NAMALWA (cell line): ENCODE data around the gene MOCOS.

ENCODE experiments used
- DNase-seq: peaks from one replicate; pipeline ENCODE4 v3.0.0-alpha.2; 2015; ENCODE audit warnings: low spot score

Gene MOCOS

GRCh38 chr18:36305375-36305774 lies 118.1 kb downstream of the MOCOS start:
- no peak for DNase-seq

GRCh38 chr18:36307513-36307912 lies 120.2 kb downstream of the MOCOS start:
- no peak for DNase-seq

- no peak for DNase-seq
These were observed 121.6 kb downstream of the MOCOS start for GRCh38 chr18:36308711-36309435.

DNA sequence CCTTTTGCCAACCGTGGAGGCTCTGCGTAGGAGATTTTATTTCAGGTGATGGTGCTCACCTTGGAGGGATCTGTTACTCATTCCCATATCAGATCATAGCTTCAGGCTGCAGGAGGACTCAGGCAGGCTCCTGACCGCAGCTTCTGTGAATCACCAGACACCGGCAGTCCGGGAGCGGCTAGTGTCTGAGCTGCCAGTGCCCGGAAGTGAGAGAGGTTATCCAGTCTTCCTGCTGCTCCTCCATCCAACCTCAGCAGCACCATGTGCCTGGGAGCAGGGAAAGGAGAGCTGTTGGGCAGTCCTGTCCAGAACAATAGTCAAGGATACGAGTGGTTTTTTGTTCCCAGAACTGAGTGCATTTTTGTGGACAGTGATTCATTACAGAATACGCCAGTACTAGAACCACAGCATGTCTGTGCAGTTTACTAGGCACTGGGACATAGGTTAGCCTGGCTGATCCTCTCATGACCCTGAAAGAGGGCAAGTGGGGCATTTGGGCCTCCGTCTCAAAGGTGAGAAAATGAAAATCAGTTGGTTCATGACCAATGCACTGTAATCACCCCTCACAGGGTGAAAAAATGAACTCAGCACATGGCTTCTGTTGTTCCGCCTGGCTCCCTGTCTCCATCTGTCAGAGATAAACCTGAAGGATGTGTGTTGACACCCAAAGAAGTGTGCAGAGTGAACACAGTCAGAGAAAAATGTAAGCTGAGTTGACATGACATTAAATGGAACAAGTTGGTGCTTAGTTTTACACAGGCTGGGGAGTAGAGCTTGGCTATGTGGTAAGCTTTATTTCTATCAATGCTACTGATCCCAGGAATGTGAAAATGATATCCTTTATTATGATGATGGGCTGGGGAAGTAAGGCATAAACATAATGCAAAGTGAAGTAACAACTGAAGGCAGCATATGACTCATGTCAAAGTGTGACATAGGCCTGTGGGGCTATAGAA lies 122.4 kb downstream of the MOCOS start:
- DNase-seq: no peak

- DNase-seq: no peak
These were observed 123.8 kb downstream of the MOCOS start for GRCh38 chr18:36311026-36311570.

GRCh38 chr18:36312806-36313395 lies 125.6 kb downstream of the MOCOS start:
- DNase-seq: no peak

DNA sequence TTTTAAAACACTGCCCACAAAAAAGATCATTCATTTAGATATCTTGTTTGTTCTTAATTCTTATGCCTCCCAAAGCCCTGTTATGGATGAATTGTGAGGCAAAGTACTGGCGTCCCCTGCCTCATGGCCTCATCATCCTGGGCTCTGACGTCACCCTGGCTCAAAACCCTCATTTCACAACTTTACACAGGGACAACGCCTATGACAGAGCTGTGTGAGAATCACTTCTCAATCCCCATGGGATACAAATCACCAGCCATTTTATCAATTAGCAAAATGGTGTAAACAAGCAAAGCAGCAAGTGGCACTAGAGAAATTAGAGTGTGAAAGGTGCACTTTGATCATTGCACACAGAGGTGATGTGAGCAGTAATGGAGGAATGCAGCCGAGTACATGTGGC lies 126.8 kb downstream of the MOCOS start:
- no peak for DNase-seq

- DNase-seq: no peak
These were observed 127.5 kb downstream of the MOCOS start for GRCh38 chr18:36314754-36315153.

DNA sequence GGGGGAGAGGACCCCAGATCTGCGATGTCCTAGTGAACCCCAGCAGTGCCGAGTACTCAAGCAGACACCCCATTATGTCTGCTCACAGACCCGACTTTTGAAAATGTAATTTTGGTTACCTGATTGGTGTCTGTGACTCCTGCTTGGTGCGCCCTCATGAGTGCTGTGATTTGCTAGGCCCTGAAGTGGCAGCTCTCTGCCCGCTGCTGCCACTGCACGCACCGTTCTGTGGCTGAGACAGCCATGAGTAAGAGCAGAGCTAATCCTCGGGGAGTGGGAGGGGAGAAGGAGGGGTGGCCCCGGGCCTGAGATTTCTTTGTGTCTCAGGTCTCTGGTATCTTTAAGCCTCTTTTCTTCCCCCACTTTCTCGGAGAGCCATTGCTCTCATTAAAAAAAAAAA lies 128.4 kb downstream of the MOCOS start:
- no peak for DNase-seq

- no peak for DNase-seq
These were observed 128.9 kb downstream of the MOCOS start for GRCh38 chr18:36316246-36316645.
